Stimulated activated memory B cell treated with anti-CD40 and anti-IgM and Interleukin-4, amounts not matched to agents 10 μg/mL and 1 μg/mL and 100 μg/mL, for 72 hours (primary cell): Measurements from ENCODE around the gene POLR3GL.
"Not testable (repeated sequence)": the region's sequence is repeated elsewhere in the genome, so short reads cannot be mapped to it uniquely, and the experiment has no call there.

Experiments used
- ATAC-seq: fragments of 150-1000 bp; cut with Tn5 transposase; 2 replicates; pipeline ENCODE4 v1.10.0; 2021
- H3K27ac Mint-ChIP-seq: one replicate; pipeline ENCODE4 v1.8.0; 2022; ENCODE audit warnings: mild to moderate bottlenecking, mixed read lengths
- H3K27me3 Mint-ChIP-seq: one replicate; pipeline ENCODE4 v1.8.0; 2022; ENCODE audit warnings: mixed read lengths
- H3K36me3 Mint-ChIP-seq: one replicate; pipeline ENCODE4 v1.8.0; 2022; ENCODE audit warnings: mixed read lengths
- H3K4me1 Mint-ChIP-seq: one replicate; pipeline ENCODE4 v1.8.0; 2022; ENCODE audit warnings: mixed read lengths
- H3K4me3 Mint-ChIP-seq: one replicate; pipeline ENCODE4 v1.8.0; 2022; ENCODE audit warnings: mild to moderate bottlenecking, moderate library complexity, mixed read lengths
- H3K9me3 Mint-ChIP-seq: one replicate; pipeline ENCODE4 v1.8.0; 2022; ENCODE audit warnings: mixed read lengths

Gene POLR3GL

GRCh38 chr1:145964328-145965118, at the start of gene POLR3GL, which contains the start of gene ANKRD34A:
POLR3GL (plus strand) TSS chr1:145964690; CDS start chr1:145974866, 10,176 bp downstream.
ANKRD34A (minus strand) TSS chr1:145964575; CDS start chr1:145961759, 2,816 bp downstream.
- Mint-ChIP-seq H3K4me3 (peak within 1 kb of the TSS; percentile 85), H3K27ac (peak within 1 kb of the TSS; percentile 86), H3K4me1 (peaks cover 59% of the 10 kb centered on the region), H3K27me3 (no peaks in the 10 kb centered on the region), H3K36me3 (peaks cover 12% of the 10 kb centered on the region), H3K9me3 (no peaks in the 10 kb centered on the region)
- peak; percentile 96 for ATAC-seq

GRCh38 chr1:145916745-145917144, 47.7 kb upstream of the POLR3GL start:
- no peaks in the 10 kb centered on the region for H3K9me3 Mint-ChIP-seq
- H3K27ac Mint-ChIP-seq: peak overlapping the region; percentile 80
- peaks cover 53% of the 10 kb centered on the region for H3K36me3 Mint-ChIP-seq
- H3K4me3 Mint-ChIP-seq: peak overlapping the region; percentile 89
- no peak for ATAC-seq
- peaks cover 74% of the 10 kb centered on the region for H3K4me1 Mint-ChIP-seq
- H3K27me3 Mint-ChIP-seq: no peaks in the 10 kb centered on the region

- Mint-ChIP-seq H3K36me3 (peaks cover 45% of the 10 kb centered on the region), H3K27me3 (no peaks in the 10 kb centered on the region), H3K4me1 (peaks cover 66% of the 10 kb centered on the region), H3K27ac (peak overlapping the region; percentile 80), H3K4me3 (peak overlapping the region; percentile 89), H3K9me3 (no peaks in the 10 kb centered on the region)
- no peak for ATAC-seq
Observed at GRCh38 chr1:145917595-145917994, 46.9 kb upstream of the POLR3GL start.

GRCh38 chr1:145918144-145918991, 46.1 kb upstream of the POLR3GL start, which contains the start of gene PEX11B:
PEX11B (minus strand) TSS chr1:145918717; CDS start chr1:145918688, 29 bp downstream.
- Mint-ChIP-seq H3K36me3 (peaks cover 43% of the 10 kb centered on the region), H3K27me3 (no peaks in the 10 kb centered on the region), H3K27ac (peak within 1 kb of the TSS; percentile 80), H3K9me3 (no peaks in the 10 kb centered on the region), H3K4me3 (peak within 1 kb of the TSS; percentile 89), H3K4me1 (peaks cover 59% of the 10 kb centered on the region)
- peak; percentile 96 for ATAC-seq

GRCh38 chr1:145918992-145919939, 45.2 kb upstream of the POLR3GL start:
- H3K9me3 Mint-ChIP-seq: no peaks in the 10 kb centered on the region
- peaks cover 50% of the 10 kb centered on the region for H3K4me1 Mint-ChIP-seq
- no peak for ATAC-seq
- H3K27ac Mint-ChIP-seq: peak overlapping the region; percentile 80
- peak overlapping the region; percentile 89 for H3K4me3 Mint-ChIP-seq
- peaks cover 34% of the 10 kb centered on the region for H3K36me3 Mint-ChIP-seq
- no peaks in the 10 kb centered on the region for H3K27me3 Mint-ChIP-seq

GRCh38 chr1:145920297-145920696, 44.2 kb upstream of the POLR3GL start:
- H3K9me3 Mint-ChIP-seq, H3K27me3 Mint-ChIP-seq, ATAC-seq: not testable (repeated sequence)
- Mint-ChIP-seq H3K4me3 (peak overlapping the region; percentile 89), H3K27ac (peak overlapping the region; percentile 80), H3K36me3 (peaks cover 24% of the 10 kb centered on the region), H3K4me1 (peaks cover 45% of the 10 kb centered on the region)

- Mint-ChIP-seq H3K4me1 (peaks cover 31% of the 10 kb centered on the region), H3K27ac (no peak overlapping the region), H3K27me3 (no peaks in the 10 kb centered on the region), H3K4me3 (no peak overlapping the region), H3K36me3 (peaks cover 7% of the 10 kb centered on the region), H3K9me3 (no peaks in the 10 kb centered on the region)
- ATAC-seq: no peak
Observed at GRCh38 chr1:145922266-145922665, 42.2 kb upstream of the POLR3GL start.

- H3K9me3 Mint-ChIP-seq: no peaks in the 10 kb centered on the region
- no peak for ATAC-seq
- no peak overlapping the region for H3K4me3 Mint-ChIP-seq
- peaks cover 20% of the 10 kb centered on the region for H3K4me1 Mint-ChIP-seq
- H3K27me3 Mint-ChIP-seq: no peaks in the 10 kb centered on the region
- H3K36me3 Mint-ChIP-seq: peaks cover 3% of the 10 kb centered on the region
- no peak overlapping the region for H3K27ac Mint-ChIP-seq
Observed at GRCh38 chr1:145926686-145927062, 37.8 kb upstream of the POLR3GL start.

GRCh38 chr1:145927063-145927886, 37.2 kb upstream of the POLR3GL start, which contains the start of gene RBM8A:
RBM8A (minus strand) TSS chr1:145927484; CDS start chr1:145927426, 58 bp downstream.
- Mint-ChIP-seq H3K27ac (no peak within 1 kb of the TSS), H3K4me1 (peaks cover 25% of the 10 kb centered on the region), H3K36me3 (peaks cover 5% of the 10 kb centered on the region), H3K4me3 (no peak within 1 kb of the TSS), H3K9me3 (no peaks in the 10 kb centered on the region), H3K27me3 (no peaks in the 10 kb centered on the region)
- ATAC-seq: peak; percentile 100

GRCh38 chr1:145927916-145928643, 36.4 kb upstream of the POLR3GL start:
- H3K4me3 Mint-ChIP-seq: no peak overlapping the region
- no peaks in the 10 kb centered on the region for H3K27me3 Mint-ChIP-seq
- peaks cover 33% of the 10 kb centered on the region for H3K4me1 Mint-ChIP-seq
- peaks cover 5% of the 10 kb centered on the region for H3K36me3 Mint-ChIP-seq
- H3K27ac Mint-ChIP-seq: no peak overlapping the region
- no peak for ATAC-seq
- no peaks in the 10 kb centered on the region for H3K9me3 Mint-ChIP-seq

- not testable (repeated sequence) for ATAC-seq, H3K27me3 Mint-ChIP-seq, H3K9me3 Mint-ChIP-seq
- Mint-ChIP-seq H3K36me3 (peaks cover 36% of the 10 kb centered on the region), H3K27ac (peak overlapping the region; percentile 76), H3K4me3 (peak overlapping the region; percentile 53), H3K4me1 (peaks cover 46% of the 10 kb centered on the region)
Observed at GRCh38 chr1:145932522-145933009, 31.9 kb upstream of the POLR3GL start.

- H3K27me3 Mint-ChIP-seq: no peaks in the 10 kb centered on the region
- H3K36me3 Mint-ChIP-seq: peaks cover 36% of the 10 kb centered on the region
- peaks cover 34% of the 10 kb centered on the region for H3K4me1 Mint-ChIP-seq
- no peak for ATAC-seq
- no peak overlapping the region for H3K27ac Mint-ChIP-seq
- no peaks in the 10 kb centered on the region for H3K9me3 Mint-ChIP-seq
- no peak overlapping the region for H3K4me3 Mint-ChIP-seq
Observed at GRCh38 chr1:145935708-145936107, 28.8 kb upstream of the POLR3GL start.

GRCh38 chr1:145936247-145936646, 28.2 kb upstream of the POLR3GL start:
- no peak for ATAC-seq
- H3K27me3 Mint-ChIP-seq: no peaks in the 10 kb centered on the region
- H3K4me1 Mint-ChIP-seq: peaks cover 30% of the 10 kb centered on the region
- no peak overlapping the region for H3K27ac Mint-ChIP-seq
- no peak overlapping the region for H3K4me3 Mint-ChIP-seq
- H3K36me3 Mint-ChIP-seq: peaks cover 36% of the 10 kb centered on the region
- no peaks in the 10 kb centered on the region for H3K9me3 Mint-ChIP-seq
